ENCODE data around the gene VRK3. TPM values are rescaled to one million over a fixed set of nuclear protein-coding genes. Genes with fewer than 3 reads are reported as not detected.
"Not testable (repeated sequence)": the region's sequence is repeated elsewhere in the genome, so short reads cannot be mapped to it uniquely, and the experiment has no call there.

The VRK3 gene
- total and polyA plus RNA-seq, 7 donors, result 23.8 to 54.7 (median 28.6) TPM

DNA sequence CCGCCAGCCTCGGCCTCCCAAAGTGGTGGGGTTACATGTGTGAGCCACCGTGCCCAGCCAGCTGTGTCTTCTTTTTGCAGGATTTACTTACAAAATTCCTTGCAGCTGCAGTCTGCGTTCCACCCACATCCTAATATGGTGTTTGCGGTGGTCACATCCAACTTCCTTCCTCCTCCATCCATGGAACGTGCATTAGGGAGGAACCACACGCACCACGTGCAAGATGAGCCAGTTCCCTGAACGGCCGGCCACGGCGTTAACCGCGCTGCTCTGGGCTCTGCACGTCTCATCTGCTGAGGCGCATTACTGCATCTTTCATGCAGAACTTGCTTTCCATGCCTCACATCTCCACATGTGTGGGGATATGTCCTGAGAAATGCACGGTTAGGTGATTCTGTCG is 51.2 kb downstream of the VRK3 start:
- peak; percentile 35 to 56 for DNase-seq
- no peak overlapping the region for H3K4me3 ChIP-seq
- intact Hi-C loops (cut with DNase I), result no loop called here
- H3K27ac ChIP-seq, result no peak overlapping the region
- peak in 1 of 4 donors; percentile 21 for ATAC-seq
- 74 to 83% (median 77%) methylated on average over 18 of the region's 18 CpGs for WGBS, 3 donors
- H3K27me3 ChIP-seq (ENCODE audit: insufficient read depth in 3 of 3, low read length in 2 of 3), result peaks cover 0 to under 1% (median 0%) of the 10 kb centered on the region in 3 donors
- TF ChIP-seq, protein P1, sequence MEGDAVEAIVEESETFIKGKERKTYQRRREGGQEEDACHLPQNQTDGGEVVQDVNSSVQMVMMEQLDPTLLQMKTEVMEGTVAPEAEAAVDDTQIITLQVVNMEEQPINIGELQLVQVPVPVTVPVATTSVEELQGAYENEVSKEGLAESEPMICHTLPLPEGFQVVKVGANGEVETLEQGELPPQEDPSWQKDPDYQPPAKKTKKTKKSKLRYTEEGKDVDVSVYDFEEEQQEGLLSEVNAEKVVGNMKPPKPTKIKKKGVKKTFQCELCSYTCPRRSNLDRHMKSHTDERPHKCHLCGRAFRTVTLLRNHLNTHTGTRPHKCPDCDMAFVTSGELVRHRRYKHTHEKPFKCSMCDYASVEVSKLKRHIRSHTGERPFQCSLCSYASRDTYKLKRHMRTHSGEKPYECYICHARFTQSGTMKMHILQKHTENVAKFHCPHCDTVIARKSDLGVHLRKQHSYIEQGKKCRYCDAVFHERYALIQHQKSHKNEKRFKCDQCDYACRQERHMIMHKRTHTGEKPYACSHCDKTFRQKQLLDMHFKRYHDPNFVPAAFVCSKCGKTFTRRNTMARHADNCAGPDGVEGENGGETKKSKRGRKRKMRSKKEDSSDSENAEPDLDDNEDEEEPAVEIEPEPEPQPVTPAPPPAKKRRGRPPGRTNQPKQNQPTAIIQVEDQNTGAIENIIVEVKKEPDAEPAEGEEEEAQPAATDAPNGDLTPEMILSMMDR (IDR thresholded peaks at IDR 0.05), result no peak
- no peaks in the 10 kb centered on the region for H3K9me3 ChIP-seq
- peaks cover 0 to 33% of the 10 kb centered on the region in 2 donors for H3K36me3 ChIP-seq (ENCODE audit: insufficient read depth in 1 of 2, low read depth in 1 of 2)
- H3K4me1 ChIP-seq, result no peaks in the 10 kb centered on the region

DNA sequence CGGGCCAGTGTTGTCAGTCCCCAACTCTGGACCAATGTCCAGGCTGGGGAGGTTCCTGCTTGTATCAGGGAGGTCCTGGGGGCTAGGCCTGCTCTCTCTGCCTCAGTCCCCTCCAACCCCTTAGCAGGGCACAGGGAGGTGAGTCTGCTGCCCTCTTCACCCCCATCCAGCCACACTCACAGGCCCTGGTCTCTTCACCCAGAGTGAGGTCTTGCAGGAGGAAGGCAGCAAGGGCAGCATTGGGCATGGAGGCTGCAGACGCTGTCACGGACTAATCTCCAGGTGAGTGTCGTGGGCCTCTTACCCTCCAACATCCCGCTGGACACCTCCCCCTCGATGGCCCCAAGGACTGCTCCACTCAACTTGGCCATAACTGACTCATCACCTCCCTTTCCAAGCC is 52.3 kb downstream of the VRK3 start:
- Histone ChIP-seq H3K27me3 (ENCODE audit: insufficient read depth in 3 of 3, low read length in 2 of 3) (peaks cover 0 to 12% (median 0%) of the 10 kb centered on the region in 3 donors), H3K9me3 (no peaks in the 10 kb centered on the region), H3K36me3 (ENCODE audit: insufficient read depth in 1 of 2, low read depth in 1 of 2) (peaks cover 0 to 23% of the 10 kb centered on the region in 2 donors), H3K4me1 (no peaks in the 10 kb centered on the region), H3K27ac (no peak overlapping the region), H3K4me3 (no peak overlapping the region)
- ATAC-seq, result peak in 2 of 4 donors; percentile 11 to 12
- DNase-seq, result peak in 1 of 2 donors; percentile 22
- 77 to 85% (median 80%) methylated on average over 6 of the region's 6 CpGs for WGBS, 3 donors
- TF ChIP-seq, protein P1 (IDR thresholded peaks at IDR 0.05), result no peak
- intact Hi-C loops (cut with DNase I), result no loop called here

DNA sequence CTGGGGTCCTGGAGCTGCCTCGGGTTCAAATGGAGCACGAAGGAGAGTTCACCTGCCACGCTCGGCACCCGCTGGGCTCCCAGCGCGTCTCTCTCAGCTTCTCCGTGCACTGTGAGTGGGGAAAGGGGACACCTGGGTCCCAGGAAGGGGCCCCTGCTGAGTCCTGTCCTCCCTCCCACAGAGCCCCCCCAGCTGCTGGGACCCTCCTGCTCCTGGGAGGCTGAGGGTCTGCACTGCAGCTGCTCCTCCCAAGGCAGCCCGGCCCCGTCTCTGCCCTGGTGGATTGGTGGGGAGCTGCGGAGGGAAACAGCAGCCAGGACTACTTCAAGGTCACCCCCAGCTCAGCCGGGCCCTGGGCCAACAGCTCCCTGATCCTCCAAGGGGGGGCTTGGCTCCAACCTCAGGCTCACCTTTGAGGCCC is 53.2 kb downstream of the VRK3 start:
- H3K36me3 ChIP-seq (ENCODE audit: insufficient read depth in 1 of 2, low read depth in 1 of 2), result peaks cover 0 to 15% of the 10 kb centered on the region in 2 donors
- TF ChIP-seq, protein P1 (IDR thresholded peaks at IDR 0.05), result no peak
- peaks cover 0 to 13% (median 0%) of the 10 kb centered on the region in 3 donors for H3K27me3 ChIP-seq (ENCODE audit: insufficient read depth in 3 of 3, low read length in 2 of 3)
- H3K27ac ChIP-seq, result no peak overlapping the region
- no peak for DNase-seq
- H3K9me3 ChIP-seq, result no peaks in the 10 kb centered on the region
- WGBS, 3 donors, result 49 to 58% (median 53%) methylated on average over 12 of the region's 12 CpGs
- H3K4me3 ChIP-seq, result no peak overlapping the region
- no peaks in the 10 kb centered on the region for H3K4me1 ChIP-seq
- intact Hi-C loops (cut with DNase I), result no loop called here
- peak in 3 of 4 donors; percentile 14 to 29 (median 15) for ATAC-seq

DNA sequence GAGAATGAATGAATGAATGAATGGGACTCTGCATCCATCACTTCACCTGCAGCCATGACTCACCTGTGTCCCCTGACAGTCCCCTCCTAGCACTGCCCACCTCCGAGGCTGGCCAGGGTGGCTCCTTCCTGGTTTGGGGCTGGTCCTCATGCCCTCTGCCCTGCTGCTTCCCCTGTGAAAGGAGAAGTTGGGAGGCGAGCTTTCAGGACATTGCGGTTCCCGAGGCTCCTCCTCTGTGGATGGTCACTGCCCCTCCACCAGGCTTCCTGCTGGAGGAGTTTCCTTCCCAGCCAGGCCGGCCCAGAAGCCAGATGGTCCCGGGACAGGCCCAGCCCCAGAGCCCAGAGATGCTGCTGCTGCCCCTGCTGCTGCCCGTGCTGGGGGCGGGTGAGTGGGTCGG is 55.8 kb downstream of the VRK3 start:
- DNase-seq; H3K27ac ChIP-seq; H3K4me3 ChIP-seq; H3K36me3 ChIP-seq (ENCODE audit: insufficient read depth in 1 of 2, low read depth in 1 of 2); intact Hi-C loops (cut with DNase I); H3K9me3 ChIP-seq; H3K4me1 ChIP-seq: not testable (repeated sequence)
- peak in 1 of 4 donors; percentile 30 for ATAC-seq
- peaks cover 0 to 16% (median 0%) of the 10 kb centered on the region in 3 donors for H3K27me3 ChIP-seq (ENCODE audit: insufficient read depth in 3 of 3, low read length in 2 of 3)
- 15 to 23% (median 17%) methylated on average over 3 to 4 of the region's 9 CpGs for WGBS, 3 donors

DNA sequence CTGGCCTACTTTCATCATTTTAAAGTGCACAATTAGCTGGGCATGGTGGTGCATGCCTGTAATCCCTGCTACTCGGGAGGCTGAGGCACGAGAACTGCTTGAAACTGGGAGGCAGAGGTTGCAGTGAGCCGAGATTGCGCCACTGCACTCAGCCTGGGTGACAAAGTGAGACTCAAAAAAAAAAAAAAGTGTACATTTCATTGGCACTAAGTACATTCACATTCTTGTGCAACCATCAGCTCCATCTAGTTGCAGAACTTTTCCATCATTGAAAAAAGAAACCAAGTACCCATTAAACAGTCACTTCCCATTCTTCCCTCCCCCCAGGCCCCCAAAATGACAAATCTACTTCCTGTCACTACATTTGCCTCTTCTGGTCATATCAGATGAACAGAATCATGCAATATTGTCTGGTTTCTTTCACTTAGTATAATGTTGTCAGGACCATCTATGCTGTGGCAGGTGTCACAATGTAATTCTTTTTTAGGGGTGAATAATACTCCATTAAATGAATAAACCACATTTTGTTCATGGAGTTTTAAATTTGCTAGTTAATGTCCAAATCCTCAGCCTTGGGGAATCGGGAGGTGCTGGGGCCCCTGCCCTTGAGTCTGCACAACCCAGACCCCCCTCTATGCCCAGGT is 56.8 kb downstream of the VRK3 start:
- H3K4me3 ChIP-seq, result no peak overlapping the region
- ATAC-seq (no peak), DNase-seq (no peak)
- no peaks in the 10 kb centered on the region for H3K4me1 ChIP-seq
- 73 to 84% (median 81%) methylated on average over 5 of the region's 5 CpGs for WGBS, 3 donors
- no peaks in the 10 kb centered on the region for H3K9me3 ChIP-seq
- peaks cover 0 to 22% (median 0%) of the 10 kb centered on the region in 3 donors for H3K27me3 ChIP-seq (ENCODE audit: insufficient read depth in 3 of 3, low read length in 2 of 3)
- H3K27ac ChIP-seq, result no peak overlapping the region
- intact Hi-C loops (cut with DNase I), result no loop called here
- H3K36me3 ChIP-seq (ENCODE audit: insufficient read depth in 1 of 2, low read depth in 1 of 2), result no peaks in the 10 kb centered on the region
- TF ChIP-seq, protein P1 (IDR thresholded peaks at IDR 0.05), result no peak

DNA sequence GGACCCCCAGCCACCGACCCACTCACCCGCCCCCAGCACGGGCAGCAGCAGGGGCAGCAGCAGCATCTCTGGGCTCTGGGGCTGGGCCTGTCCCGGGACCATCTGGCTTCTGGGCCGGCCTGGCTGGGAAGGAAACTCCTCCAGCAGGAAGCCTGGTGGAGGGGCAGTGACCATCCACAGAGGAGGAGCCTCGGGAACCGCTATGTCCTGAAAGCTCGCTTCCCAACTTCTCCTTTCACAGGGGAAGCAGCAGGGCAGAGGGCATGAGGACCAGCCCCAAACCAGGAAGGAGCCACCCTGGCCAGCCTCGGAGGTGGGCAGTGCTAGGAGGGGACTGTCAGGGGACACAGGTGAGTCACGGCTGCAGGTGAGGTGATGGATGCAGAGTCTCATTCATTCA is 64.2 kb downstream of the VRK3 start, which contains the start of gene SIGLEC11:
TSS of gene SIGLEC11 (minus strand) at position 193 of the 400 bp plus-strand sequence. CDS start at position 102, 91 bp downstream.
- intact Hi-C loops (cut with DNase I); H3K4me3 ChIP-seq; H3K4me1 ChIP-seq; H3K9me3 ChIP-seq; H3K36me3 ChIP-seq (ENCODE audit: insufficient read depth in 1 of 2, low read depth in 1 of 2); H3K27ac ChIP-seq; DNase-seq; H3K27me3 ChIP-seq (ENCODE audit: insufficient read depth in 3 of 3, low read length in 2 of 3); ATAC-seq: not testable (repeated sequence)
- WGBS, 3 donors, result 54 to 62% (median 57%) methylated on average over 5 of the region's 10 CpGs

DNA sequence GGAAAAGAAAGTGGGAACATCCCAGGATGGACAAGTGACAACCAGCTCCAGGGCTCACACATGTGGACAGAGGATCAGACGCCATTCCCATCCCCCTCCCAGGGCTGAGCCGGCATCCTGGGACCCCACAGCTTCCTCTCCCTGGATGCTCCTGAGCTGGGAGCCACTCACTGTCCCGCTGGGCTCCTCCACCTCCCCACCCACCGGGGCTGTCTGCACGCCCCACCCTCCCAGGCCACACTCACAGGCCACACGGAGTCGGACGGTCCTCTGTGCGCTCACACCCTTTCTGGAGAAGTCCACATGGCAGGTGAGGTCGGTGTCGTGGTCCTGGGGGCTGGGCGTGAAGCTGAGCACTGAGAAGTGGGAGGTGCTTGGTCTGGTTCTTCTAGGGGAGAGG is 65.3 kb downstream of the VRK3 start:
- H3K36me3 ChIP-seq (ENCODE audit: insufficient read depth in 1 of 2, low read depth in 1 of 2); intact Hi-C loops (cut with DNase I); ATAC-seq; H3K9me3 ChIP-seq; DNase-seq; H3K4me1 ChIP-seq; H3K4me3 ChIP-seq; H3K27ac ChIP-seq: not testable (repeated sequence)
- WGBS, 3 donors, result 8 to 20% methylated on average over 1 to 2 of the region's 12 CpGs; no CpG with 5 or more reads in 1 of the 3 donors
- H3K27me3 ChIP-seq (ENCODE audit: insufficient read depth in 3 of 3, low read length in 2 of 3), result peaks cover 0 to 13% (median 3%) of the 10 kb centered on the region in 3 donors

DNA sequence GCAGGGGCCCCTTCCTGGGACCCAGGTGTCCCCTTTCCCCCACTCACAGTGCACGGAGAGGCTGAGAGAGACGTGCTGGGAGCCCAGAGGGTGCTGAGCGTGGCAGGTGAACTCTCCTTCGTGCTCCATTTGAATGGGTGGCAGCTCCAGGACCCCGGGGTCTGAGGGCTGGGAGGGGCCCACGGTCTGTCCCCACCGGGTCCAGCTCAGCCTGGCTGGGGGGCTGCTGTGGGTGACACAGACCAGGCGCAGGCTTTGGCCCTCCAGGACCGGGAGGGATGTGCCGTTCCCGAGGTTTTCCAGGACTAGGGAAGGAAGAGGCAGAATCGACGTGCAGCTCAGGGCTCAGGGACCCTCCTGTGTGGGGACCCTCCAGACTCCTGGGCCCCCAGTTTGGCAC is 66.6 kb downstream of the VRK3 start:
- intact Hi-C loops (cut with DNase I); H3K9me3 ChIP-seq; H3K27ac ChIP-seq; H3K4me1 ChIP-seq; H3K36me3 ChIP-seq (ENCODE audit: insufficient read depth in 1 of 2, low read depth in 1 of 2); DNase-seq; H3K4me3 ChIP-seq; ATAC-seq: not testable (repeated sequence)
- 55 to 58% (median 56%) methylated on average over 9 to 13 of the region's 13 CpGs for WGBS, 3 donors
- H3K27me3 ChIP-seq (ENCODE audit: insufficient read depth in 3 of 3, low read length in 2 of 3), result peaks cover 0 to 11% (median 3%) of the 10 kb centered on the region in 3 donors

Data from psoas muscle (tissue), 8 donors.